ENCODE measurements around the gene LRRIQ4. TPM values are rescaled to one million over a fixed set of nuclear protein-coding genes. Genes with fewer than 3 reads are reported as not detected.

Gene LRRIQ4
- total RNA-seq, 4 donors from 2014 or later, result not detected

DNA sequence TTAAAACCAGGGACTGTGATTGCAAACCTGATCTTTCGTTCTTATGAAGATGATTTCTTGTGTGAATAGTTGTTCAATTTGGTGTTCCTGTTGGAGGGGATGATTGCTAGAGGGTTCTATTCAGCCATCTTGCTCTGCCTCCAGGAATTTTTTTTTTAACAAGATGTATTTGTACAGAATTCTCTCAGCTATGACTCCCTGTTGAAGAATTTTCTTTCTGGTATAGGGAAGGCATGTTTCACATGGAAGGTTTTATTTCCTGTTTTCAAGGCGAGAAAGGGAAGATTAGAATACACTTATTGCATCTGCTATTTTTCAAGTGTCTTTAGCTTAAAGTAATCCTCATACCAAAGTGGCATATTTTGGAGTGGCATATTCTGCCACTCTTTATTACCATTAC is 5.6 kb downstream of the LRRIQ4 start:
- peaks cover 13% of the 10 kb centered on the region for H3K27me3 ChIP-seq

DNA sequence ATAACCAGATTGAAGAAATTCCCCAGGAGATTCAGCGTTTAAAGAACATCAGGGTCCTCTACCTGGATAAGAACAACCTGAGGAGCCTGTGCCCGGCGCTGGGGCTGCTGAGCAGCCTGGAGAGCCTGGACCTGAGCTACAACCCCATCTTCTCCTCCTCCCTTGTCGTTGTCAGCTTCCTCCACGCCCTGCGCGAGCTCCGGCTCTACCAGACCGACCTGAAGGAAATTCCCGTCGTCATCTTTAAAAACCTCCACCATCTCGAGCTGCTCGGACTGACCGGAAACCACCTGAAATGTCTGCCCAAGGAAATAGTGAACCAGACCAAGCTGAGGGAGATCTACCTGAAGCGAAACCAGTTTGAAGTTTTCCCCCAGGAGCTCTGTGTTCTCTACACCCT is 9.4 kb downstream of the LRRIQ4 start:
- TF ChIP-seq, protein P1, sequence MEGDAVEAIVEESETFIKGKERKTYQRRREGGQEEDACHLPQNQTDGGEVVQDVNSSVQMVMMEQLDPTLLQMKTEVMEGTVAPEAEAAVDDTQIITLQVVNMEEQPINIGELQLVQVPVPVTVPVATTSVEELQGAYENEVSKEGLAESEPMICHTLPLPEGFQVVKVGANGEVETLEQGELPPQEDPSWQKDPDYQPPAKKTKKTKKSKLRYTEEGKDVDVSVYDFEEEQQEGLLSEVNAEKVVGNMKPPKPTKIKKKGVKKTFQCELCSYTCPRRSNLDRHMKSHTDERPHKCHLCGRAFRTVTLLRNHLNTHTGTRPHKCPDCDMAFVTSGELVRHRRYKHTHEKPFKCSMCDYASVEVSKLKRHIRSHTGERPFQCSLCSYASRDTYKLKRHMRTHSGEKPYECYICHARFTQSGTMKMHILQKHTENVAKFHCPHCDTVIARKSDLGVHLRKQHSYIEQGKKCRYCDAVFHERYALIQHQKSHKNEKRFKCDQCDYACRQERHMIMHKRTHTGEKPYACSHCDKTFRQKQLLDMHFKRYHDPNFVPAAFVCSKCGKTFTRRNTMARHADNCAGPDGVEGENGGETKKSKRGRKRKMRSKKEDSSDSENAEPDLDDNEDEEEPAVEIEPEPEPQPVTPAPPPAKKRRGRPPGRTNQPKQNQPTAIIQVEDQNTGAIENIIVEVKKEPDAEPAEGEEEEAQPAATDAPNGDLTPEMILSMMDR (IDR thresholded peaks at IDR 0.05), result no peak
- TF ChIP-seq POLR2AphosphoS5 (IDR thresholded peaks at IDR 0.05), result no peak
- TF ChIP-seq EP300 (IDR thresholded peaks at IDR 0.05), result no peak
- TF ChIP-seq POLR2A (IDR thresholded peaks at IDR 0.05), result no peak
- H3K27me3 ChIP-seq, result peaks cover 16% of the 10 kb centered on the region
- H3K36me3 ChIP-seq, result no peaks in the 10 kb centered on the region
- 88 to 100% methylated on average over 2 to 11 of the region's 15 CpGs for WGBS, 2 donors (ENCODE audit: low coverage in 1 of 2)
- H3K27ac ChIP-seq, result no peak overlapping the region
- H3K4me1 ChIP-seq, result no peaks in the 10 kb centered on the region
- H3K4me3 ChIP-seq, result no peak overlapping the region
- no peaks in the 10 kb centered on the region for H3K9me3 ChIP-seq
- ATAC-seq, result no peak

More for the DNA sequence above, 5.6 kb downstream of the LRRIQ4 start:
- H3K4me3 ChIP-seq, result no peak overlapping the region
- no peak overlapping the region for H3K27ac ChIP-seq
- TF ChIP-seq, protein P1 (IDR thresholded peaks at IDR 0.05), result no peak
- no peak for TF ChIP-seq EP300 (IDR thresholded peaks at IDR 0.05)
- TF ChIP-seq POLR2AphosphoS5 (IDR thresholded peaks at IDR 0.05), result no peak
- no peak for TF ChIP-seq POLR2A (IDR thresholded peaks at IDR 0.05)
- peaks cover 0 to 5% (median 0%) of the 10 kb centered on the region in 3 donors for H3K9me3 ChIP-seq
- ATAC-seq, result no peak
- H3K4me1 ChIP-seq, result peaks cover 0 to 9% (median 2%) of the 10 kb centered on the region in 3 donors
- no peaks in the 10 kb centered on the region for H3K36me3 ChIP-seq
- 75% methylated on average over 2 of the region's 2 CpGs; no CpG with 5 or more reads in 1 of the 2 donors for WGBS, 2 donors (ENCODE audit: low coverage in 1 of 2)

DNA sequence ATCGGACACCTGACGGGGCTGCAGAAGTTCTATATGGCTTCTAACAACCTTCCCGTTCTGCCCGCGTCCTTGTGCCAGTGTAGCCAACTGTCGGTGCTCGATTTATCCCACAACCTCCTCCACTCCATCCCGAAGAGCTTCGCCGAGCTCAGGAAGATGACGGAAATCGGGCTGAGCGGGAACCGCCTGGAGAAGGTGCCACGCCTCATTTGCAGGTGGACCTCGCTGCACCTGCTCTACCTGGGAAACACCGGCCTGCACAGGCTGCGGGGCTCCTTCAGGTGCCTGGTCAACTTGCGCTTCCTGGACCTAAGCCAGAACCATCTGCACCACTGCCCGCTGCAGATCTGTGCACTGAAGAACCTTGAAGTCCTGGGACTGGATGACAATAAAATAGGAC is 9.9 kb downstream of the LRRIQ4 start:
- ATAC-seq, result no peak
- 98% methylated on average over 15 of the region's 20 CpGs; no CpG with 5 or more reads in 1 of the 2 donors for WGBS, 2 donors (ENCODE audit: low coverage in 1 of 2)

DNA sequence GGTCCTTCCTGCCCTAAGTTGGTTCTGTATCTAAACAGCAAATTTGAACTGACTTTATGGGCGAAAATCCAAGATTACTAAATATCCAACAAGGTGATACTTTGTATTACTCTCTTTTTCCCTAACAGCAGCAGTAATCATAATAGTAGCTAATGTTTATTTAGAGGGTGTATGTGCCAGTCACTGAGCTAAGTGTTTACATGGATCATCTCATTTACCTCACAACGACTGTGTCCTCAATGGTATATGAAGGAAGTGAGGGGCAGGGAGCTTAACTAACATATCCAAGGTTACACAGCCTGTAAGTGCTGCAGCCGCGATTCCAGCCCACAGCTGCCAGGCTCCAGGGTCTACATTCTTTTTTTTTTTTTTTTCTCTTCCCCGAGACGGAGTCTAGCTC is 10.3 kb downstream of the LRRIQ4 start:
- H3K4me1 ChIP-seq, result no peaks in the 10 kb centered on the region
- H3K4me3 ChIP-seq, result no peak overlapping the region
- H3K9me3 ChIP-seq, result no peaks in the 10 kb centered on the region
- no peak overlapping the region for H3K27ac ChIP-seq
- H3K36me3 ChIP-seq, result no peaks in the 10 kb centered on the region
- peaks cover 16% of the 10 kb centered on the region for H3K27me3 ChIP-seq
- WGBS, 2 donors (ENCODE audit: low coverage in 1 of 2), result 62 to 68% methylated on average over 3 to 5 of the region's 6 CpGs
- no peak for ATAC-seq
- TF ChIP-seq POLR2AphosphoS5 (IDR thresholded peaks at IDR 0.05), result no peak
- TF ChIP-seq, protein P1 (IDR thresholded peaks at IDR 0.05), result no peak
- no peak for TF ChIP-seq POLR2A (IDR thresholded peaks at IDR 0.05)
- TF ChIP-seq EP300 (IDR thresholded peaks at IDR 0.05), result no peak

More for the DNA sequence above, 9.9 kb downstream of the LRRIQ4 start:
- H3K27ac ChIP-seq, result no peak overlapping the region
- peaks cover 16% of the 10 kb centered on the region for H3K27me3 ChIP-seq
- TF ChIP-seq POLR2AphosphoS5 (IDR thresholded peaks at IDR 0.05), result no peak
- no peak overlapping the region for H3K4me3 ChIP-seq
- H3K4me1 ChIP-seq, result no peaks in the 10 kb centered on the region
- no peaks in the 10 kb centered on the region for H3K36me3 ChIP-seq
- no peaks in the 10 kb centered on the region for H3K9me3 ChIP-seq

DNA sequence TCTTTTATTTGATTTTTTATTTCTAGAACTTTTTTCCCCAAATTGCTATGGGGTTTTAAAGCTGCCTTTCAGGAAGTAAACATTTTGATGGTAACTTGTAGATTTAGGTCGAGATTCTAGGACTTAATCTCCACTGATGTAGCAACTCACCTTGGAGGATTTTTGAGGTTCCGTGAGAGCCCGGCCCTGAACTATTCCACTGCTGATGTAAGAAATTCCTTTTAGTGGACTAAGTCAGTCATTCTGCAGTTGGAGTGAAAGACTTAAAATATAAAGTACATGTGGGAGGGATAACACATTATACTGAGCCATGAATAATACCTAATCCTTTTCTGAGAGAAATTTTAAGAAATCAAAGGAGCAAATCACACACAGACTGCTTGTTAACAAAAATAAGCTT is 12.6 kb downstream of the LRRIQ4 start:
- no peak for ATAC-seq
- H3K4me3 ChIP-seq, result no peak overlapping the region
- H3K4me1 ChIP-seq, result no peaks in the 10 kb centered on the region
- H3K36me3 ChIP-seq, result no peaks in the 10 kb centered on the region
- WGBS, 2 donors (ENCODE audit: low coverage in 1 of 2), result 72 to 76% methylated on average over 3 of the region's 3 CpGs
- TF ChIP-seq POLR2A (IDR thresholded peaks at IDR 0.05) (no peak), POLR2AphosphoS5 (IDR thresholded peaks at IDR 0.05) (no peak), EP300 (IDR thresholded peaks at IDR 0.05) (no peak)
- TF ChIP-seq, protein P1 (IDR thresholded peaks at IDR 0.05), result no peak
- H3K9me3 ChIP-seq, result no peaks in the 10 kb centered on the region
- H3K27ac ChIP-seq, result no peak overlapping the region
- H3K27me3 ChIP-seq, result peaks cover 16% of the 10 kb centered on the region
